Ascending aorta (tissue), 2 donors: ENCODE measurements around the gene PKN3. TPM values are rescaled to one million over a fixed set of nuclear protein-coding genes. Genes with fewer than 3 reads are reported as not detected.

Experiments
- DNase-seq, 2 donors: peaks; one replicate each; pipeline ENCODE4 v3.0.0-alpha.2; 2019; ENCODE audit warnings: low spot score in 2 of 2
- H3K27ac ChIP-seq, 2 donors: fragments of 200-600 bp; sonication (generic); one replicate each; pipeline ENCODE4 v1.5.1; 2016 to 2017; ENCODE audit warnings: mild to moderate bottlenecking in 1 of 2
- H3K27me3 ChIP-seq: fragments of 200-600 bp; sonication (generic); one replicate; pipeline ENCODE4 v1.5.1; 2017
- H3K36me3 ChIP-seq, 2 donors: fragments of 200-600 bp; sonication (generic); one replicate each; pipeline ENCODE4 v1.5.1; 2016
- H3K4me1 ChIP-seq, 2 donors: fragments of 200-600 bp; sonication (generic); one replicate each; pipeline ENCODE4 v1.5.1; 2016 to 2017; ENCODE audit warnings: mild to moderate bottlenecking in 1 of 2
- H3K4me3 ChIP-seq, 2 donors: fragments of 200-600 bp; sonication (generic); one replicate each; pipeline ENCODE4 v1.5.1; 2016 to 2017; ENCODE audit warnings: mild to moderate bottlenecking in 1 of 2
- H3K9me3 ChIP-seq, 2 donors: fragments of 200-600 bp; sonication (generic); one replicate each; pipeline ENCODE4 v1.5.1; 2016
- intact Hi-C: fragments of 100-400 bp; cut with DNase I; formaldehyde crosslinking; loops from one replicate; pipeline ENCODE4 v1.15.1; 2023
- total RNA-seq: library from RNA; depleted of rRNA; stranded (reverse); fragments of >200 nt; gene quantifications from one replicate; pipeline ENCODE4 v1.1.0, GENCODE V29; 2016
- TF ChIP-seq, protein P1 (sequence below), 3 experiments: fragments of 200-600 bp in 2 of 3; fragments of 450-650 bp in 1 of 3; sonication (generic) in 2 of 3; IDR thresholded peaks; one replicate each; pipeline ENCODE4 v1.5.1; 2016 to 2019; ENCODE audit warnings: antibody characterized with exemption in 3 of 3, mild to moderate bottlenecking in 1 of 3, moderate library complexity in 1 of 3

PKN3 gene
- total RNA-seq, 1 donor from 2014 or later, result 28.8 TPM

- Histone ChIP-seq H3K4me3 (no peak overlapping the region), H3K27me3 (no peaks in the 10 kb centered on the region), H3K27ac (no peak overlapping the region), H3K9me3 (no peaks in the 10 kb centered on the region), H3K36me3 (peaks cover 0 to 4% of the 10 kb centered on the region in 2 donors), H3K4me1 (no peaks in the 10 kb centered on the region)
- no peak for DNase-seq
- TF ChIP-seq, protein P1, sequence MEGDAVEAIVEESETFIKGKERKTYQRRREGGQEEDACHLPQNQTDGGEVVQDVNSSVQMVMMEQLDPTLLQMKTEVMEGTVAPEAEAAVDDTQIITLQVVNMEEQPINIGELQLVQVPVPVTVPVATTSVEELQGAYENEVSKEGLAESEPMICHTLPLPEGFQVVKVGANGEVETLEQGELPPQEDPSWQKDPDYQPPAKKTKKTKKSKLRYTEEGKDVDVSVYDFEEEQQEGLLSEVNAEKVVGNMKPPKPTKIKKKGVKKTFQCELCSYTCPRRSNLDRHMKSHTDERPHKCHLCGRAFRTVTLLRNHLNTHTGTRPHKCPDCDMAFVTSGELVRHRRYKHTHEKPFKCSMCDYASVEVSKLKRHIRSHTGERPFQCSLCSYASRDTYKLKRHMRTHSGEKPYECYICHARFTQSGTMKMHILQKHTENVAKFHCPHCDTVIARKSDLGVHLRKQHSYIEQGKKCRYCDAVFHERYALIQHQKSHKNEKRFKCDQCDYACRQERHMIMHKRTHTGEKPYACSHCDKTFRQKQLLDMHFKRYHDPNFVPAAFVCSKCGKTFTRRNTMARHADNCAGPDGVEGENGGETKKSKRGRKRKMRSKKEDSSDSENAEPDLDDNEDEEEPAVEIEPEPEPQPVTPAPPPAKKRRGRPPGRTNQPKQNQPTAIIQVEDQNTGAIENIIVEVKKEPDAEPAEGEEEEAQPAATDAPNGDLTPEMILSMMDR (IDR thresholded peaks at IDR 0.05), result no peak
- intact Hi-C loops, result no loop called here
Observed at GRCh38 chr9:128716581-128717254, 14.4 kb downstream of the PKN3 start.

DNA sequence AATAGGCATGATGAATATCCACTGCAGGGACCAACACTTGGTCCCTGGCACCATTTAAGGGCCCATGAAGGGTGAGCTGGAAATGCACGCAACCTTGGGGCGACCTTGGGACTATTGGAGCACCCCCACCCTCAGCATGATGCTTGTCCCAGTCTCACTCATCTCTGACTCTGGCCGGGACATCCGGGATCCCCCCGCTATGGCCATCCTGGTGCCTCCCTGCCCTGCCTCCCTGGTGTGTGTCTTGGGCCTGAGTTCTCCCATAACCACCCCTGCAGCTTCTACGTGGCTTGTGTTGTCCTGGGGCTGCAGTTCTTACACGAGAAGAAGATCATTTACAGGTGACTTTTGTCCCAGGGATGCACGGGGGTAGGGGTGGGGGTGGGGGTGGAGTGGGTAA is 15.7 kb downstream of the PKN3 start:
- H3K9me3 ChIP-seq, result no peaks in the 10 kb centered on the region
- peaks cover 0 to 4% of the 10 kb centered on the region in 2 donors for H3K36me3 ChIP-seq
- H3K27me3 ChIP-seq, result no peaks in the 10 kb centered on the region
- intact Hi-C loops, result no loop called here
- TF ChIP-seq, protein P1 (IDR thresholded peaks at IDR 0.05), result no peak
- no peak overlapping the region for H3K27ac ChIP-seq
- H3K4me1 ChIP-seq, result no peaks in the 10 kb centered on the region
- no peak overlapping the region for H3K4me3 ChIP-seq
- no peak for DNase-seq

- Histone ChIP-seq H3K36me3 (peaks cover 0 to 4% of the 10 kb centered on the region in 2 donors), H3K27ac (no peak overlapping the region), H3K27me3 (no peaks in the 10 kb centered on the region), H3K4me3 (no peak overlapping the region), H3K9me3 (no peaks in the 10 kb centered on the region), H3K4me1 (no peaks in the 10 kb centered on the region)
- intact Hi-C loops, result no loop called here
- TF ChIP-seq, protein P1 (IDR thresholded peaks at IDR 0.05), result no peak
- no peak for DNase-seq
Observed at GRCh38 chr9:128718475-128718874, 16.2 kb downstream of the PKN3 start.

- no peaks in the 10 kb centered on the region for H3K9me3 ChIP-seq
- H3K4me3 ChIP-seq, result no peak overlapping the region
- TF ChIP-seq, protein P1 (IDR thresholded peaks at IDR 0.05), result no peak
- intact Hi-C loops, result no loop called here
- H3K4me1 ChIP-seq, result no peaks in the 10 kb centered on the region
- DNase-seq, result no peak
- no peak overlapping the region for H3K27ac ChIP-seq
- no peaks in the 10 kb centered on the region for H3K27me3 ChIP-seq
- peaks cover 0 to 4% of the 10 kb centered on the region in 2 donors for H3K36me3 ChIP-seq
Observed at GRCh38 chr9:128719919-128720605, 17.8 kb downstream of the PKN3 start.

DNA sequence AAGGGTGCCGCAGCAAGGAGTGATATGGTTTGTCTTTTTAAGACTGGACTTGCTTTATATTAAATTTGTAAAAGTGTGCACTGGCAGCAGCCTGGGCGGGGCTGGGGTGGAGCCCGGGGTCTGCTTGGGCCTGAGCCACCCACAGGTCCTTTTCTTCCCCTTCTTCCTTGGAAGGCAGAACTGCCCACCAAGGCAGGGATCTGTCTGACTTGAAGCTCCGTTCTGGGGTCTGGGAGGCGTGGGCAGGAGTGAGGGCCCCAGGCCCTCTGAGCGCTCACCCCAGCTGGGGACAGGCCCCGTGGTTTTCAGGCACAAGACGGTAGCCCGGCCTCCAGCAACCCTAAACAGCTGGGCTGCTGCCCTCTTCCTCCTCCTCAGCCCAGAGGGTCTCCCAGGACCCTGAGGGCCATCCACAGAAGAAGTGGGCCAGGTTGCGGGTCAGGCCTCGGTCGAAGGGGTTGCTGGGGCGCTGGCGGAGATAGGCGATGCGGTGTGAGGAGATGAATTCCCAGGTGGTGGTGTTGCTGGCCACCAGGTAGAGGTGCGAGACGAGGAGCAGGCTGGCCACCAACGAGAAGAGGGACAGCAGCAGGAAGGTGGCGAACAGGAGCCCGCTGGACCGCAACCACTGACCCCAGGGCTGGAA is 18.7 kb downstream of the PKN3 start:
- H3K27me3 ChIP-seq, result no peaks in the 10 kb centered on the region
- H3K9me3 ChIP-seq, result no peaks in the 10 kb centered on the region
- no peak overlapping the region for H3K4me3 ChIP-seq
- H3K36me3 ChIP-seq, result peaks cover 0 to 4% of the 10 kb centered on the region in 2 donors
- H3K27ac ChIP-seq, result no peak overlapping the region
- intact Hi-C loops, result no loop called here
- TF ChIP-seq, protein P1 (IDR thresholded peaks at IDR 0.05), result no peak
- no peaks in the 10 kb centered on the region for H3K4me1 ChIP-seq
- DNase-seq, result no peak
